Measurements from ENCODE around the gene UPF3B.
A peak's percentile ranks its signal among the peaks of the same experiment; 100 is the strongest.
"Not testable (repeated sequence)": the region's sequence is repeated elsewhere in the genome, so short reads cannot be mapped to it uniquely, and the experiment has no call there.

UPF3B gene

DNA sequence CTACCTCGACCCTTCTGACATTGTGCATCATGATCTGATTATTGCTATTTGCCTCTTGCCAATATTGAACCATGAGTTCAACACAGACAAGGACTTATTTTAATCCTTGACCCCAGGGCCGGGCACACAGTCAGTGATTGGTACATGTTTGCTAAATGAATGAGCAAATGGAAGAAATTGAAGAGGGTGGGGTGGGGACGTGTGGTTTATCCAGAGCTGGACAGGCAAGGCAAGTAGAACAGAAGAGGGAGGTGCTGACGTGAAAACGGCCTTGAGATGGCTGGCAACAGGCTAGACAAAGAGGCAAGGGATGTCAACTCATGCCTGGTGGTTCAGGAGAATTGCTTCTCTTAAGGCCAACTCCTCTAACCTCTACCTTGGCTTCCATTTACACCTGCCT lies 28.5 kb downstream of the UPF3B start:
- not testable (repeated sequence) for DNase-seq

DNA sequence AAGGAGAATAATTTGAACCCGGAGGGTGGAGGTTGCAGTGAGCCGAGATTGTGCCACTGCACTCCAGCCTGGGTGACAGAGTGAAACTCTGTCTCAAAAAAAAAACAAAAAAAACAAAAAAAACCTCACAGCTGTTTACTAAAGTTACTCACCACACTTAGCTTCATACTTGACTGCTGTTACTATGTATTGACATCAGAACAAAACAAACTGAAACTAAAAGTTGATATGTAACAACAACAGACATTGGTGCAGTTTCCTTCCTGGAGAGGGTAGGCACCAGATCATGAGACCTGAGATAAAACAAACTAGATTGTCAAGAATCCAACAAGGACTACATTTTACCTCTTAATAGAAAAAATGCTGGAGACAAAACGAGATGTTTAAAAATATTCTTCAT lies 31.1 kb downstream of the UPF3B start:
- not testable (repeated sequence) for DNase-seq

DNA sequence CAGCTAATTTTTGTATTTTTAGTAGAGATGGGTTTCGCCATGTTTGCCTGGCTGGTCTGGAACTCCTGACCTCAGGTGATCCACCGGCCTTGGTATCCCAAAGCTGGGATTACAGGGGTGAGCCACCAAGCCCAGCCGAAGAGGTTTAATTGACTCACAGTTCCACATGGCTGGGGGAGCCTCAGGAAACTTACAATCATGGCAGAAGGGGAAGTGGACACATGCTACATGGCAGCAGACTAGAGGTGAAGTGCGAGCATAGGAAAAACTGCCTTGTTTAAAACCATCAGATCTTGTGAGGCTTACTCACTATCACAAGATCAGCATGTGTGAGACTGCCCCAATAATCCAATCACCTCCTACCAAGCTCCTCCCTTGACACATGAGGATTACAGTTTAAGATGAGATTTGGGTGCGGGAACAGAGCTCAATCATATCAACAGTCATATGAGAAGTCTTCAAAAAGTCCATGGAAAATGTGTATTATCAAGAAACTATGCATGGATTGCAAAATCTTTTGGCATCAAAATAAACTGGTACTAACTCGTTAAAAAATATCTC lies 35.6 kb downstream of the UPF3B start:
- DNase-seq, result no peak

DNA sequence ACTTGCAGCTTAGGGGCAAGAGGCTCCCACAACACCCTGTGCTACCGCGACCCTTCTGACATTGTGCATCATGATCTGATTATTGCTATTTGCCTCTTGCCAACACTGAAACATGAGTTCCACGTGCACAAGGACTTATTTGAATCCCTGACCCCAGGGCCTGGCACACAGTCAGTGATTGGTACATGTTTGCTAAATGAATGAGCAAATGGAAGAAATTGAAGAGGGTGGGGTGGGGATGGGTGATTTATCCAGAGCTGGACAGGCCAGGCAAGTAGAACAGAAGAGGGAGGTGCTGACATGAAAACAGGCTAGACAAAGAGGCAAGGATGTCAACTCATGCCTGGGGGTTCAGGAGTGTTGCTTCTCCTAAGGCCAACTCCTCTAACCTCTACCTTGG lies 36.5 kb downstream of the UPF3B start:
- no peak for DNase-seq

DNA sequence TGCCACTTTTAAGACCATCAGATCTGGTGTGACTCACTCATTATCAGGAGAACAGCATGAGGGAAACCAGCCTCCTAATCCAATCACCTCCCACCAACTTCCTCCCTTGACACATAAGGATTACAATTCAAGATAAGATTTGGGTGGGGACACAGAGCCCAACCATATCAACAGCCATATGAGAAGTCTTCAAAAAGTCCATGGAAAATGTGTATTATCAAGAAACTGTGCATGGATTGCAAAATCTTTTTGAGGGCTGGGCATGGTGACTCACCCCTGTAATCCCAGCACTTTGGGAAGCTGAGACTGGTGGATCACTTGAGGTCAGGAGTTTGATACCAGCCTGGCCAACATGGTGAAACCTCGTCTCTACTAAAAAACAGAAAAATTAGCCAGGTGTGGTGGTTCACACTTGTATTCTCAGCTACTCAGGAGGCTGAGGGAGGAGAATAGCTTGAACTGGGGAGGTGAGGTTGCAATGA lies 43.5 kb downstream of the UPF3B start:
- no peak for DNase-seq

DNA sequence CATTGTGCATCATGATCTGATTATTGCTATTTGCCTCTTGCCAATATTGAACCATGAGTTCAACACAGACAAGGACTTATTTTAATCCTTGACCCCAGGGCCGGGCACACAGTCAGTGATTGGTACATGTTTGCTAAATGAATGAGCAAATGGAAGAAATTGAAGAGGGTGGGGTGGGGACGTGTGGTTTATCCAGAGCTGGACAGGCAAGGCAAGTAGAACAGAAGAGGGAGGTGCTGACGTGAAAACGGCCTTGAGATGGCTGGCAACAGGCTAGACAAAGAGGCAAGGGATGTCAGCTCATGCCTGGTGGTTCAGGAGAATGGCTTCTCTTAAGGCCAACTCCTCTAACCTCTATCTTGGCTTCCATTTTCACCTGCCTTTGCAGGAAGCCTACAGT lies 44.3 kb downstream of the UPF3B start:
- DNase-seq, result not testable (repeated sequence)

DNA sequence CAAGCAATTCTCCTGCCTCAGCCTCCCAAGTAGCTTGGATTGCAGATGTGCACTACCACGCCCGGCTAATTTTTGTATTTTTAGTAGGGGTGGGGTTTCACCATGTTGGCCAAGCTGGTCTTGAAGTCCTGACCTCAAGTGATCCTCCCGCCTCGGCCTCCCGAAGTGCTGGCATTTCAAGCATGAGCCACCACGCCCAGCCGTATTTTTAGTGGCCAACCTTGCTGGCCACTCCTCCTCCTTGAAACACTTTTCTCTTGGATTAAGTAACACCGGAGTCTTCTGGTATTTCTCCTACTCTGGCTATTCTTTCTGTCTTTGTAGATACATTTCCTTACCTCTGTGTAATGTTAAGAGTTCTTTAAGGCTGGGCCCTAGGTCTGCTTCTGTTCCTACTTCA lies 50.2 kb downstream of the UPF3B start:
- no peak for DNase-seq

DNA sequence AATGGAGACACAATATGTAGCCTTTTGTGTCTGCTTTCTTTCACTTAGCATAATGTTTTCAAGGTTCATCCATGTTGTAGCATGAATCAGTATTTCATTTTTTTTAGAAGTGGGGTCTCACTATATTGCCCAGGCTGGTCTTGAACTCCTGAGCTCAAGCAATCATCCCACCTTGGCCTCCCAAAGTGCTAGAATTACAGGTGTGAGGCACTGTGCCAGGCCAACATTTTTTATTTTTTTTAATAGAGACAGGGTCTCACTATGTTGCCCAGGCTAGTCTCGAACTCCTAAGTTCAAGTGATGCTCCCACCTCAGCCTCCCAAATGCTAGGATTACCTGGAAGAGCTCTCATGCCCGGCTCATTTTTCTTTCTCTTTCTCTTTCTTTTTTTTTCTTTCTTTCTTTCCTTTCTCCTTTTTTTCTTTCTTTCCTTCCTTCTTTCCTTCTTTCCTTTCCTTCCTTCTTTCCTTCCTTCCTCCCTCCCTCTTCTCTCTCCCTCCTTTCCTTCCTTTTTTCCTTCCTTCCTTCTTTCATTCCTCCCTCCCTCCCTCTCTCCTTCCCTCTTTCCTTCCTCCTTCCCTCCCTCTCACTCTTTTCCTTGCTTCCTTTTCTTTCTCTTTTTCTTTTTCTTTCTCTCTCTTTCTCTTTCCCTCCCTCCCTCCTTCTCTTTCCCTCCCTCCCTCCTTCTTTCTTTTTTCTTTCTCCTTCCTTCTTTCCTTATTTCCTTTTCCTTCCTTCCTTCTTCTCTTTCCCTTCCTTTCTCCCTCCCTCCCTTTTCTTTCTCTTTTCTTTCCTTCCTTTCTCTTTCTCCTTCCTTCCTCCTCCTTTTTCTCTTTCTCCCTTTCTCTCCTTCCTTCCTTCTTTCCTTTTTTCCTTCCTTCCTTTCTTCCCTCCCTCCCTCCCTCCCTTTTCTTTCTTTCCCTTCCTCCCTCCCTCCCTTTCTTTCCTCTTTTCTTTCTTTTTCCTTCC lies 51.2 kb downstream of the UPF3B start:
- DNase-seq, result no peak

DNA sequence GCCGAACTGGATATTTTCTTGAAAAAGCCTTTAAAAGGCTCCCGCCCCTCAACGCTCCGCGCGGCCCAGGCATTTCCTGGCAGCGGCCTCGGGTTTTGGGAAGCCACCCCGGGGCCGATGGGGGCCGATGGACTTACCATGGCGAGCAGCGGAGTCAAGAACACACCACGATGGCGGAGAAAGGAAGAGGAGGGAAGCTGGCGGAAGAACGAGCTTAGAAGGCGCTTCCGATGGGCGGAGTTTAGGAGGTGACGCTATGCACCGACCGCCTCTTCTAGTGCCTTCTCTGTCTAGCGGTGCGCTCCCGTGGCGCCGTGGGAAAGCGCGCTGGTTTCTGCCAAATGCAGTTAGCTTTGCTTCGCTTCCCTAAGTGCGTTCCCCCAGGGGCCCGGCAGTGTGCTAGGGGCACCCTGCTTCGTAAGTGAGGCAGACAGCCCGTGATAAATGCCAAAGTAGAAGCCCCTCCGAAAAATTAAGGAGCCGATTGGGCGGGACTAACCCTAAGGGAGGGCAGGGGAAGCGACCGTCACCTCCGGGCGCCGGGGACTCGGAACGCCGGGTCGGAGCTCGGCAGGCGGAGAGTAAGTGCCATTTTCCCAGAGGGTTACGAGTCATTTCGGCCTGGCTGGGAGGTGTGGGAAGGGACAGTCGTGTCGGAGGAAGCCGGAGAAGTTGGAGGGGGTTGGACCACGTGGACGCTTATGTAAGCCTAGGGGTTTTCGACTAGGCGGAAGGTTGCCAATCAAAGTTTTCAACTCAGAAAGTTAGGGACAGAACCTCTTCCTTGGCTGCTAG lies 61.1 kb downstream of the UPF3B start, which contains the start of gene RPL39:
RPL39 (minus strand) TSS at position 194 of the 795 bp plus-strand sequence; CDS start at position 140, 54 bp downstream.
- DNase-seq, result peak; percentile 80

DNA sequence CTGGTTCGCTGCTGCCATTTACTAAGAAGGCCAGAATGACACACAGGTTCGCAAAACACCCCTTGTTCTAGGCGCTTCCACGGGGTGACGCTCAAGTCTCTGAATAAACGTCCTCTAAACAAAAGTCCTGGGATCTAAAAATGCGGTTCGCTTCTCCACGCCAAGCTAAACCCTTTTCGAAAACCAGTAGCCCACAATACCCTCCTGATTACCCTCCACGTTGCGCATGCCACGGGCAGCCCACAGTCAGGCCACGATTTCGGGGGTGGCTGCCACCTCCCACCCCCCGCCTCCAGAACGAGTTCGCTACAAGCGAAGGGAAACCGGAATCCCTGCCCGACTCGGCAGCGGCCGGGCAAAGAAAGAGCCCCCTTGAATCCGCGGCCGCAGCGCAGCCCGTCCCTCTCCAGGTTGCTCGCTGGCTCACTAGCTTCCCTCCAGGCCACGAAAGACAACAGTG lies 61.8 kb downstream of the UPF3B start:
- DNase-seq, result no peak

DNA sequence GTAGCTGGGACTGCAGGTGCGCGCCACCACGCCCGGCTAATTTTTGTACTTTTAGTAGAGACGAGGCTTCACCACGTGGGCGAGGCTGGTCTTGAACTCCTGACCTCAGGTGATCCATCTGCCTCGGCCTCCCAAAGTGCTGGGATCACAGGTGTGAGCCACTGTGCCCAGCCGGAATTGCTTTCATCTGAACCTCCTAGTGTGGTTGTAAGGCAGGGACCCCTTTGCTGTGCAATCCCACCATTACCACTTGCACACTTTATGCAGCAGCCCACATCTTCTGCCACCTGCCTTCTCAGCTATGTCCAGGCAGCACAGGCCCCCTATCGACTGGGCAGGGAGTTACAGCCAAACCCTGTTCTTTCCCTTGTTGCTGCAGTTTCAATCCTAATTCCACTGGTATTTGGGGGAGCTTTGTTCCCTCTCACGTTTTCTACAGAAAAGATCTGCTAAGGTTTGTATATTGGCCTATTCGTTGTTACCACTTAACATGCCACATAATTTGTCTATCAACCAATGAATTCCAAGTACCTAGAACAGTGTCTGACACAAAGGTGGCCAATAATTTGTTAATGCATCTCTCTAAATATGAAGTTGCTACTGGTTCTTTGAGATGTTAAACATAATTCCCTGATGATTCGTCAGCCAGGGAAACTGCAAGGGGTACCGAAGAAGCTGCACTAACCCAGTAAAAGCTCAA lies 67.9 kb downstream of the UPF3B start:
- DNase-seq, result no peak
